ENCODE data around the gene LHX8.
"Not testable (repeated sequence)": the region's sequence is repeated elsewhere in the genome, so short reads cannot be mapped to it uniquely, and the experiment has no call there.

The LHX8 gene

DNA sequence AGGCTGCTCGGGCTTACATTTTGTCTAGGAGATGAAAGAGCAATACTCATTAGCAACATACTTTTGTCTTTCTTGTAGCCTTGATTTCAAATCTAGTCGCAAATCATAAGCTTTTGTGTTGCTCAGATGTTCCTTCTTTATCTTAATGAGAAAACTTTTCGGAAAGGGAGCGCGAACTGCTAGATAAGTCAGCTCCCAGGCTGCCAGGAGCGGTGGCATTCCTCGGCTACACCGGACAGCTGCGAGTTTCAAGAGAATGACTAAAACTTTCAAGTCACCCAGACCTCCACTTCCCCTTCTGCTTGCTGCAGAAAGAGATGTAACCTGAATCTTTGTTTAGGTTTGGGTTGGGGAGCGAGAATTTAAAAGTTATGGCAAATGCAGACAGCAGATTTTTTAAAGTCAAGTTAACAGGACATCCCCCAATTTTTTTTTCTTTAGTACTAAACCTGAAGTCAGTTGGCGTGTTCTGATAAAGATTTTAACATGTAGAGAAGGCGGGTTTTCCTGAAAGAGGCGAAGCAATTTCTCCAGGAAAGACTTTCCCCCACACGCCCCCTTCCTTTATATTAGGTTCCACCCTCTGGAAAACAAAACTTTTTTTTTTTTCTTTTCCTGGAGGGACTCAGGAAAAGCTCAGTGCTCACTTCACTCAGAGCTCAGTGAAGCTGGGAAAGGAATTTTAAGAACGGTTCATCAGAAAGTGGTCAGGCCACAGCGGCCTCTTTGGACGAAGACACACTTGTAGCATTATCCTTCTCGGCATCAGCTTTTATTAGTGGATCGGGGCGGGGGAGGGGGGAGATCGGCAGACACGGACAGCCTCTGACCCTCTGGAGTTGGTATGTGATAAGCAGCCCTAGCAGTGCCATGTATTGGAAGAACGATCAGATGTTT, at the start of gene LHX8:
LHX8 (plus strand) TSS at position 639 of the 897 bp plus-strand sequence. CDS start 2,227 bp downstream, outside the sequence.
- Histone ChIP-seq H3K27ac (ENCODE audit: low read length) (no peak within 1 kb of the TSS), H3K27me3 (ENCODE audit: control insufficient read depth in 1 of 2, insufficient read depth in 2 of 2, low read length in 2 of 2) (peaks cover 68 to 89% of the 10 kb centered on the region in 2 donors), H3K9me3 (ENCODE audit: control insufficient read depth in 2 of 2, low read length in 2 of 2) (no peaks in the 10 kb centered on the region), H3K4me3 (ENCODE audit: low read length in 2 of 2) (peak within 1 kb of the TSS; percentile 50 to 65), H3K4me1 (ENCODE audit: control insufficient read depth, insufficient read depth, low read length) (peaks cover 19% of the 10 kb centered on the region), H3K9ac (ENCODE audit: low read length in 2 of 2) (no peak within 1 kb of the TSS), H3K36me3 (ENCODE audit: control insufficient read depth in 2 of 2, insufficient read depth in 2 of 2, low read length in 2 of 2) (no peaks in the 10 kb centered on the region)

DNA sequence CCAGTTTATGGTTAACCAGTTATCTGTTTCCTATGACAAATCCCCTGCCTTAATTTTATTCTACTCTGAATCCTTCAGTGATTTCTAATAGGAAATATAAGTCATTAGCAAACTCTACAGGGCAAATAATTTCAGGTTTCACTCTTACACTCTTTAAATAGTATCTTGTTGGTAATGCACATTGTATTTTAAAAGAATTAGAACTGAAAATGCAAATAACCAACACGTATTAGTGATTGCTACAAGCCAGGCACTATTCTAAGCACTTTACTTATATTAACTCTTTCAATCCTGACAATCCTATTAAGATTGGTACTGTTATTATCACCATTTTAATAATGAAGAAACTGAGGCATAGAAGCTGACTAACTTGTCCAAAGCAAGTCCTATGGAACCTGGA, 48.3 kb upstream of the LHX8 start:
- no peak overlapping the region for H3K4me3 ChIP-seq (ENCODE audit: low read length in 2 of 2)
- no peak overlapping the region for H3K27ac ChIP-seq (ENCODE audit: low read length)
- no peaks in the 10 kb centered on the region for H3K27me3 ChIP-seq (ENCODE audit: control insufficient read depth in 1 of 2, insufficient read depth in 2 of 2, low read length in 2 of 2)
- H3K36me3 ChIP-seq (ENCODE audit: control insufficient read depth in 2 of 2, insufficient read depth in 2 of 2, low read length in 2 of 2): no peaks in the 10 kb centered on the region
- no peaks in the 10 kb centered on the region for H3K9me3 ChIP-seq (ENCODE audit: control insufficient read depth in 2 of 2, low read length in 2 of 2)
- no peak overlapping the region for H3K9ac ChIP-seq (ENCODE audit: low read length in 2 of 2)
- H3K4me1 ChIP-seq (ENCODE audit: control insufficient read depth, insufficient read depth, low read length): no peaks in the 10 kb centered on the region

DNA sequence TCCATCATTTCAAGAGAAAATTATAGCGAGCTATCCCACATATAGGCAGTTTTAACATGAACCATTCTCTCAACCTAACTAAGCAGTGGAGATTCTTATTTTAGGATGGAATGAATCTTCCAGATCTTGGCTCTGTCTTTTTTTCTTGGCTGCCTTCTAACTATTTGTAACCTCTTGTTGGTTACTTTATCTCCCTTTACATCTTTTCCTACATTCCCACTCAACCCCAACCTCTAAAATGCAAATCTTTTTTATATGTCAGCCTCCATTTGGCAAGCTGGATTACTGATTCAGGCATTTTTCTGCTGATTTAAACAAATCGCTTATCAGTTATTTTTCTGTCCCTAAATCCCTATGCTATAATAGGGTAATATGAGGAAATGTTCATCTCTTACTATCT, 46.9 kb upstream of the LHX8 start:
- no peak overlapping the region for H3K4me3 ChIP-seq (ENCODE audit: low read length in 2 of 2)
- no peaks in the 10 kb centered on the region for H3K4me1 ChIP-seq (ENCODE audit: control insufficient read depth, insufficient read depth, low read length)
- H3K27me3 ChIP-seq (ENCODE audit: control insufficient read depth in 1 of 2, insufficient read depth in 2 of 2, low read length in 2 of 2): no peaks in the 10 kb centered on the region
- no peak overlapping the region for H3K27ac ChIP-seq (ENCODE audit: low read length)
- no peaks in the 10 kb centered on the region for H3K9me3 ChIP-seq (ENCODE audit: control insufficient read depth in 2 of 2, low read length in 2 of 2)
- H3K9ac ChIP-seq (ENCODE audit: low read length in 2 of 2): no peak overlapping the region
- no peaks in the 10 kb centered on the region for H3K36me3 ChIP-seq (ENCODE audit: control insufficient read depth in 2 of 2, insufficient read depth in 2 of 2, low read length in 2 of 2)

DNA sequence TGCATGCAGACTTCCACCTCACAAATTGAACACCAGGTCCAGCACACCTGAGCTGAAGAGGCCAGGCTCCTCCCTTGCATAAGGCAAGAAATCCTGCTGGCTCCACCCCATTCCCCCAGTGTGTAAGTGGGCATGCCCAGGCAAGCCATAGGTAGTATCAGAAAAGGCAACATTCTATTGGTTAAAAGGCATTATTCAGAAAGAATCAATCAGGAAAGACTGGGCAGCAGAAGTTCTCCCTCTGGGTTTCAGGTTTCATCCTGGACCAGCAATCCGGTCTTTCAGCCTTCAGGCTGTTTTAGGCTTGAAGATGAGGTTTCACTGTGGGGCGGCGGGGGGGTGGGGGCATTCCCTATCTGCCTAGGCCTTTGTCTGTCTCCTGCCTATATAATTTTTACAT, 42.0 kb upstream of the LHX8 start:
- peaks cover 0 to 3% of the 10 kb centered on the region in 2 donors for H3K9me3 ChIP-seq (ENCODE audit: control insufficient read depth in 2 of 2, low read length in 2 of 2)
- no peak overlapping the region for H3K27ac ChIP-seq (ENCODE audit: low read length)
- no peaks in the 10 kb centered on the region for H3K36me3 ChIP-seq (ENCODE audit: control insufficient read depth in 2 of 2, insufficient read depth in 2 of 2, low read length in 2 of 2)
- H3K4me1 ChIP-seq (ENCODE audit: control insufficient read depth, insufficient read depth, low read length): no peaks in the 10 kb centered on the region
- H3K9ac ChIP-seq (ENCODE audit: low read length in 2 of 2): no peak overlapping the region
- H3K27me3 ChIP-seq (ENCODE audit: control insufficient read depth in 1 of 2, insufficient read depth in 2 of 2, low read length in 2 of 2): no peaks in the 10 kb centered on the region
- no peak overlapping the region for H3K4me3 ChIP-seq (ENCODE audit: low read length in 2 of 2)

DNA sequence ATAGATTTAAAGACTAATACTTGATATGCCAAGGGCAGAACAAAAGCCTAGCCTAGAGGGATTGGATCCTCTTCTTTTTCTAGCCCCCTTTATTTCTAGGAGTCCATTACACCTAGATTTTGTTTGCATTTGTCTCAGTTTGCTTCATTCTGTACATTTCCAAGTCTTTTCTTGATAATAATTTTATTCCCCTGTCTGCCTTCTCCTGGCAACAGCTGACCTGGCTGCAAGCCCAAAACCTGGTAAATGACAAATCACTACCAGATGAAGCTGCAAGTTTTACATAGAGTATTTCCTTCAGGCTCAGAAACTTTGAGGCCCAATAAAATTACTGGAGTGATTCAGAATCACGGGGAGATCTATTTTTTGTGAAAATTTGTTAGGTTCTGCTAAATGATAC, 36.5 kb upstream of the LHX8 start:
- H3K9me3 ChIP-seq (ENCODE audit: control insufficient read depth in 2 of 2, low read length in 2 of 2): peaks cover 0 to 3% of the 10 kb centered on the region in 2 donors
- no peaks in the 10 kb centered on the region for H3K36me3 ChIP-seq (ENCODE audit: control insufficient read depth in 2 of 2, insufficient read depth in 2 of 2, low read length in 2 of 2)
- H3K4me1 ChIP-seq (ENCODE audit: control insufficient read depth, insufficient read depth, low read length): no peaks in the 10 kb centered on the region
- no peak overlapping the region for H3K9ac ChIP-seq (ENCODE audit: low read length in 2 of 2)
- H3K27me3 ChIP-seq (ENCODE audit: control insufficient read depth in 1 of 2, insufficient read depth in 2 of 2, low read length in 2 of 2): no peaks in the 10 kb centered on the region
- H3K4me3 ChIP-seq (ENCODE audit: low read length in 2 of 2): no peak overlapping the region
- no peak overlapping the region for H3K27ac ChIP-seq (ENCODE audit: low read length)

DNA sequence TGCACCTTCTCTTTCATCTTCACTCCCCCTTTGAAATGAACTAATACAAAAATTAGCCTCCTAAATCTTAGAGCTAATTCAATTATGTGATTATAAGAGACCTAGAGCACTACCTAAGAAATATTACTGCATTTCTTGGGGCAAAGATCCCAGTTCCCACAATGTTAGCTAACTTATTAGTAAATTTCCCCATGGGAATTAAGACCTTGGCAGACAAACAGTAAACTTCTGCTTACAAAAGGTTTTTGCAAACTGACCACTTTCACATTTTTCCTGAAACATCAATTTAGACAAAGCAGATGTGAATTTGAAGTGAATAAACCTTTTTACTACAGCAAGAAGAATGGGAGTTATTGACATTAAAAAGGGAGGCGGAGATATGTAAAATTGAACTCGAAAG, 34.6 kb upstream of the LHX8 start:
- Histone ChIP-seq H3K4me1 (ENCODE audit: control insufficient read depth, insufficient read depth, low read length) (no peaks in the 10 kb centered on the region), H3K9me3 (ENCODE audit: control insufficient read depth in 2 of 2, low read length in 2 of 2) (no peaks in the 10 kb centered on the region), H3K27ac (ENCODE audit: low read length) (no peak overlapping the region), H3K36me3 (ENCODE audit: control insufficient read depth in 2 of 2, insufficient read depth in 2 of 2, low read length in 2 of 2) (no peaks in the 10 kb centered on the region), H3K27me3 (ENCODE audit: control insufficient read depth in 1 of 2, insufficient read depth in 2 of 2, low read length in 2 of 2) (no peaks in the 10 kb centered on the region), H3K4me3 (ENCODE audit: low read length in 2 of 2) (no peak overlapping the region), H3K9ac (ENCODE audit: low read length in 2 of 2) (no peak overlapping the region)

DNA sequence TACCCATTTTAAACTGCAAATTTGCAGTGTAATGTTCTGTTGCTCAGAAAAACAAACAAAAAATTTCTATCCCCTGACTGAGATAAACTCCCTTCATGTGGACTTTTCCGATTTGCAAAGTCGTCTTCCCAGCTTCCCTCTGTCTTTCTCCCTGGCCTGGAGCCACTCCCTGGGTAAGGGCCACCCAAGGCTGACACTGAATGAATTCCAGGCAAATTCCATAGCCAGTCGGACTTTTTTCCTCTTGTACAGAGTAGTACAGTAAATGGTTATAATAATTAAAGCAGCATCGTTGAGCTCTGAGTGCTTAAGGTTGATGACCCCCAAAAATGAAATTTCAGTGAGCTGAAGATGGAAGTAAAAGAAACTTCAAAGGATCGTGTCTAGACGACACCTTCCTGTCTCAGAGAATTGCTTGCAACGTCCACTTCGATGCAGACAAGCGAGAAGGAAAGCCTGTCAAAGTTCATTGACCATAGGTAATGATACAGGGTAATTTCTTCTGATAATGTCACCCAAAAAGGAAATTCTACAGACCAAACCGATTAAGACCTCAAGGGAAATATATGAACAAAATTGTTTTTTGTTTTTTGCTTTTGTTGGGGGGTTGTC, 33.6 kb upstream of the LHX8 start:
- H3K4me1 ChIP-seq (ENCODE audit: control insufficient read depth, insufficient read depth, low read length): no peaks in the 10 kb centered on the region
- no peaks in the 10 kb centered on the region for H3K36me3 ChIP-seq (ENCODE audit: control insufficient read depth in 2 of 2, insufficient read depth in 2 of 2, low read length in 2 of 2)
- H3K9me3 ChIP-seq (ENCODE audit: control insufficient read depth in 2 of 2, low read length in 2 of 2): no peaks in the 10 kb centered on the region
- no peaks in the 10 kb centered on the region for H3K27me3 ChIP-seq (ENCODE audit: control insufficient read depth in 1 of 2, insufficient read depth in 2 of 2, low read length in 2 of 2)
- no peak overlapping the region for H3K27ac ChIP-seq (ENCODE audit: low read length)
- H3K9ac ChIP-seq (ENCODE audit: low read length in 2 of 2): no peak overlapping the region
- H3K4me3 ChIP-seq (ENCODE audit: low read length in 2 of 2): no peak overlapping the region

DNA sequence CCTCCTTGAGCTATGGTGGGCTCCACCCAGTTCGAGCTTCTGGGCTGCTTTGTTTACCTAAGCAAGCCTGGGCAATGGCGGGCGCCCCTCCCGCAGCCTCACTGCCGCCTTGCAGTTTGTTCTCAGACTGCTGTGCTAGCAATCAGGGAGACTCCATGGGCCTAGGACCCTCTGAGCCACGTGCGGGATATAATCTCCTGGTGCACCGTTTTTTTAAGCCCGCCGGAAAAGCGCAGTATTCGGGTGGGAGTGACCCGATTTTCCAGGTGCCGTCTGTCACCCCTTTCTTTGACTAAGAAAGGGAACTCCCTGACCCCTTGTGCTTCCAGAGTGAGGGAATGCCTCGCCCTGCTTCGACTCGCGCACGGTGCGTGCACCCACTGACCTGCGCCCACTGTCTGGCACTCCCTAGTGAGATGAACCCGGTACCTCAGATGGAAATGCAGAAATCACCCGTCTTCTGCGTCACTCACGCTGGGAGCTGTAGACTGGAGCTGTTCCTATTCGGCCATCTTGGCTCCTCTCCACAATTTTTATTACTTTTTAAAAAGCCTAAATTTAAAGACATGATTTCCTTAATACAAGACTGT, 21.7 kb upstream of the LHX8 start:
- not testable (repeated sequence) for H3K4me3 ChIP-seq (ENCODE audit: low read length in 2 of 2); H3K27ac ChIP-seq (ENCODE audit: low read length); H3K9me3 ChIP-seq (ENCODE audit: control insufficient read depth in 2 of 2, low read length in 2 of 2); H3K36me3 ChIP-seq (ENCODE audit: control insufficient read depth in 2 of 2, insufficient read depth in 2 of 2, low read length in 2 of 2); H3K9ac ChIP-seq (ENCODE audit: low read length in 2 of 2); H3K4me1 ChIP-seq (ENCODE audit: control insufficient read depth, insufficient read depth, low read length); H3K27me3 ChIP-seq (ENCODE audit: control insufficient read depth in 1 of 2, insufficient read depth in 2 of 2, low read length in 2 of 2)

DNA sequence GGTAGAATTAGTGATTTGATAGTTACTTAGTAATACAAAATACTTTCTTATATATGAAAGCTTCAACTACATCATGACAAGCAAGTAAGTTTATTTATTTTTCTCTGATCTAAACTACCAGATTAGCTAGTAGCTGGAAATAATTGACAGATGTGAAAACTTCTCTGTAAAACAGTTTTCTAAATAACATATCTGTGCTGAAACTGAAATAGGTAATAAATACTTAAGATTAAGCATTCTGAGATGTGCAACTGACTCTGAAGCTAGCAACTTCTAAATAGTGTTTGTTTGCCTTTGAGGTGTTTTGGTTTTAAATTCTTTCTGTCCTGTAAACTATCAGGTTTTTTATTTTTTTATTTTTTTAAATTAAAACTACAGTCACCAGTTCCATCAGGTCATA, 18.5 kb upstream of the LHX8 start:
- Histone ChIP-seq H3K27ac (ENCODE audit: low read length) (no peak overlapping the region), H3K4me1 (ENCODE audit: control insufficient read depth, insufficient read depth, low read length) (no peaks in the 10 kb centered on the region), H3K27me3 (ENCODE audit: control insufficient read depth in 1 of 2, insufficient read depth in 2 of 2, low read length in 2 of 2) (no peaks in the 10 kb centered on the region), H3K9me3 (ENCODE audit: control insufficient read depth in 2 of 2, low read length in 2 of 2) (no peaks in the 10 kb centered on the region), H3K36me3 (ENCODE audit: control insufficient read depth in 2 of 2, insufficient read depth in 2 of 2, low read length in 2 of 2) (no peaks in the 10 kb centered on the region), H3K9ac (ENCODE audit: low read length in 2 of 2) (no peak overlapping the region), H3K4me3 (ENCODE audit: low read length in 2 of 2) (no peak overlapping the region)

DNA sequence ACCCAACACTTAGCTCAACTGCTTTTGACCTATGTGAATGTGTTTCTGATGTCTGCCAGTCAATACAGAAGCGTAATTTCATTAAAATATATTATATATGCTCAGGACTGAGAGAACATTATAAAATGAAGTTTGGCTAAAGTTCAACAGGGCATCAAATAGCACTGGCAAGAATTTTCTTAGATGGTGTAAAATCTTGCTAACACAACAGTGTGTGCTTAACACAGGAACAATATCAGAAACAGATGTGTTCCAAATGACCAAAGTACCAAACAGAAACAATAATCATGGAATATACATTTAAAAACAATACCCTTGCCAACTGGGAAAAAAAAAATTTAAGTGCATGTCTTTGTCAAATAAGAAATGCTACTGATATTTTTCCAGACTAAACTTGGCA, 10.4 kb upstream of the LHX8 start:
- Histone ChIP-seq H3K9ac (ENCODE audit: low read length in 2 of 2) (no peak overlapping the region), H3K27me3 (ENCODE audit: control insufficient read depth in 1 of 2, insufficient read depth in 2 of 2, low read length in 2 of 2) (peaks cover 36 to 48% of the 10 kb centered on the region in 2 donors), H3K4me3 (ENCODE audit: low read length in 2 of 2) (no peak overlapping the region), H3K4me1 (ENCODE audit: control insufficient read depth, insufficient read depth, low read length) (no peaks in the 10 kb centered on the region), H3K27ac (ENCODE audit: low read length) (no peak overlapping the region), H3K9me3 (ENCODE audit: control insufficient read depth in 2 of 2, low read length in 2 of 2) (peaks cover 0 to 5% of the 10 kb centered on the region in 2 donors), H3K36me3 (ENCODE audit: control insufficient read depth in 2 of 2, insufficient read depth in 2 of 2, low read length in 2 of 2) (no peaks in the 10 kb centered on the region)

DNA sequence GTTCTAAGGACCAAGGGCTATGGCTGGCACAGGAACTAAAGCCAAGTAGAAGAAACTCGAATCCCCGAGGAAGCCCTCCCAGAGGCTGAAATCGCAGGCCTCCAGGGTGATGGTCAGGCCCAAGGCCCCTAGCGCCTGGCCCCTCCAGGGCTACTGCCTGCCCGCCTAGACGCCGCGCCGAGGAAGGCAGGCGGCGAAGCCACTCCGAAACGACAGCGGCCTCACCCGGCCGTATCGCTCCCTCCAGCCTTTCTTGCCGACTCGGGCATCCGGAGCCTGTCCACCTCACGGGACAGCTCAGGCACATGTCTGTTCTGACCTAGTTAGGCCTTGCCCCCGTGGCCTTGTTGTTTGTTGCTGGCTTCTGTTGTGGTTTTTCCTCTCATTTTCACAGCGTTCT, 9.7 kb upstream of the LHX8 start:
- H3K4me1 ChIP-seq (ENCODE audit: control insufficient read depth, insufficient read depth, low read length): no peaks in the 10 kb centered on the region
- H3K4me3 ChIP-seq (ENCODE audit: low read length in 2 of 2): no peak overlapping the region
- peaks cover 0 to 5% of the 10 kb centered on the region in 2 donors for H3K9me3 ChIP-seq (ENCODE audit: control insufficient read depth in 2 of 2, low read length in 2 of 2)
- peaks cover 43 to 55% of the 10 kb centered on the region in 2 donors for H3K27me3 ChIP-seq (ENCODE audit: control insufficient read depth in 1 of 2, insufficient read depth in 2 of 2, low read length in 2 of 2)
- H3K27ac ChIP-seq (ENCODE audit: low read length): no peak overlapping the region
- no peaks in the 10 kb centered on the region for H3K36me3 ChIP-seq (ENCODE audit: control insufficient read depth in 2 of 2, insufficient read depth in 2 of 2, low read length in 2 of 2)
- H3K9ac ChIP-seq (ENCODE audit: low read length in 2 of 2): no peak overlapping the region

All from stomach smooth muscle (tissue), 2 donors.